K562 (cell line): ENCODE measurements around the gene CCDC152. TPM values are rescaled to one million over a fixed set of nuclear protein-coding genes. Genes with fewer than 3 reads are reported as not detected.

Experiments used
- ATAC-seq: fragments of 200-7000 bp; cut with Tn5 transposase; 3 replicates; pipeline ENCODE4 v1.9.1; 2020; ENCODE audit warnings: moderate library complexity
- BruUV-seq: library from RNA; stranded (reverse); fragments of 400-500 nt; replicated peaks from 2 replicates; lab custom pipeline; 2021; lab: Mats Ljungman, UMichigan
- CTCF ChIA-PET: fragments of 300-600 bp; formaldehyde crosslinking; extraction: SDS; loops from one replicate; lab custom pipeline; 2021; ENCODE audit warnings: low intra/inter-chr PET ratio; lab: Yijun Ruan, JAX
- POLR2A ChIA-PET: fragments of 300-600, 350-650 bp; sonication (Branson Sonifier 250); formaldehyde crosslinking; extraction: SDS; loops from one replicate; lab custom pipeline; 2021; ENCODE audit warnings: antibody characterized with exemption, inconsistent platforms; lab: Yijun Ruan, JAX
- DNase-seq, 4 experiments: peaks; one replicate each; pipeline versions ENCODE4 v3.0.0 to v3.0.0-alpha.2; 2011 to 2018; ENCODE audit warnings: low spot score in 3 of 4, mixed read lengths in 3 of 4; ENCODE audit errors: extremely low read depth in 1 of 4
- FAIRE-seq: peaks from 2 replicates; lab custom pipeline; 2011; peaks lifted over from hg19 to GRCh38; lab: Jason Lieb, UNC
- H2AFZ ChIP-seq: 2 replicates; pipeline ENCODE4 v1.6.0; 2011; ENCODE audit warnings: low read depth, low read length, control low read depth, inconsistent platforms
- H3K27ac ChIP-seq: fragments of 200-600 bp; 3 replicates; pipeline ENCODE4 v1.8.0; 2011; ENCODE audit warnings: low read depth, mild to moderate bottlenecking, control low read depth, inconsistent platforms, low read length, moderate library complexity, mixed read lengths; ENCODE audit errors: extremely low read depth
- H3K27me3 ChIP-seq, 2 experiments: fragments of 300-600 bp in 1 of 2; 2 replicates in 1 of 2; 3 replicates in 1 of 2; pipeline versions ENCODE4 v1.6.0 to v1.8.0; 2011; ENCODE audit warnings: inconsistent platforms in 2 of 2, low read length in 2 of 2, mild to moderate bottlenecking in 1 of 2, mixed read lengths in 1 of 2, moderate library complexity in 1 of 2; ENCODE audit not compliant: control insufficient read depth in 2 of 2, insufficient read depth in 2 of 2
- H3K36me3 ChIP-seq: fragments of 300-600 bp; 3 replicates; pipeline ENCODE4 v1.8.0; 2011; ENCODE audit warnings: mild to moderate bottlenecking, low read length, inconsistent platforms; ENCODE audit not compliant: control insufficient read depth, insufficient read depth
- H3K4me1 ChIP-seq, 2 experiments: fragments of 200-600 bp in 1 of 2; replicated peaks in 1 of 2; 2 replicates in 1 of 2; 3 replicates in 1 of 2; pipeline versions ENCODE4 v1.5.1 to v1.8.0; 2011; ENCODE audit warnings: inconsistent platforms in 2 of 2, low read length in 2 of 2, mild to moderate bottlenecking in 1 of 2, mixed read lengths in 1 of 2, moderate library complexity in 1 of 2; ENCODE audit not compliant: control insufficient read depth in 2 of 2, insufficient read depth in 2 of 2
- H3K4me2 ChIP-seq: 2 replicates; pipeline ENCODE4 v1.6.1; 2011; ENCODE audit warnings: low read length, control low read depth, inconsistent platforms, mixed read lengths; ENCODE audit not compliant: insufficient read depth
- H3K4me3 ChIP-seq: fragments of 200-600 bp; sonication (generic), shearing (Covaris generic); 2 replicates; pipeline ENCODE4 v1.5.1; 2016; ENCODE audit warnings: control low read depth, inconsistent platforms
- H3K79me2 ChIP-seq: fragments of 200-600 bp; 3 replicates; pipeline ENCODE4 v1.8.0; 2011; ENCODE audit warnings: low read length, inconsistent platforms; ENCODE audit not compliant: control insufficient read depth, insufficient read depth
- H3K9ac ChIP-seq, 2 experiments: 2 replicates each; pipeline versions ENCODE4 v1.6.0 to v1.6.1; 2011; ENCODE audit warnings: low read depth in 2 of 2, low read length in 2 of 2, control low read depth in 1 of 2, inconsistent platforms in 1 of 2, mild to moderate bottlenecking in 1 of 2, mixed read lengths in 1 of 2; ENCODE audit not compliant: insufficient read depth in 1 of 2
- H3K9me1 ChIP-seq: one replicate; pipeline ENCODE4 v1.6.0; 2011; ENCODE audit warnings: inconsistent platforms, mild to moderate bottlenecking, low read length, moderate library complexity; ENCODE audit not compliant: control insufficient read depth, insufficient read depth
- H3K9me3 ChIP-seq: replicated peaks from 2 replicates; pipeline ENCODE4 v1.5.1; 2011; ENCODE audit warnings: low read depth, low read length, inconsistent platforms; ENCODE audit not compliant: control insufficient read depth, insufficient read depth
- H4K20me1 ChIP-seq: replicated peaks from 2 replicates; pipeline ENCODE4 v1.6.1; 2011; ENCODE audit warnings: low read length, inconsistent platforms, mixed read lengths; ENCODE audit not compliant: control insufficient read depth, insufficient read depth
- NUFIP1 ChIP-seq: fragments of 450-650 bp; IDR thresholded peaks from 2 replicates; pipeline ENCODE4 v1.6.1; 2018; ENCODE audit not compliant: partially characterized antibody
- STAT5B ChIP-seq: fragments of 250-450 bp; sonication (Bioruptor Pico); IDR thresholded peaks from 2 replicates; pipeline ENCODE4 v1.8.0; 2021; ENCODE audit warnings: mild to moderate bottlenecking, inconsistent platforms
- ZNF583 ChIP-seq: fragments of 250-450 bp; sonication (Bioruptor Pico); IDR thresholded peaks from 2 replicates; pipeline ENCODE4 v1.4.0; 2020
- ZNF75A ChIP-seq: fragments of 450-650 bp; formaldehyde crosslinking; IDR thresholded peaks from 2 replicates; pipeline ENCODE4 v1.4.0; 2020; ENCODE audit warnings: mild to moderate bottlenecking
- WGBS: fragments of 100-300 bp; shearing (Covaris generic); methylation state at CpG from one replicate; pipeline ENCODE4 v1.1.6; 2016; ENCODE audit warnings: low coverage, mixed read lengths; ENCODE audit not compliant: insufficient coverage; ENCODE audit errors: missing lambda C conversion rate; 5-methylcytosine and 5-hydroxymethylcytosine counted together
- in situ Hi-C: fragments of 300-500 bp; cut with MboI; formaldehyde crosslinking; loops from 4 replicates; pipeline ENCODE4 v1.15.0; 2018; ENCODE audit warnings: inconsistent platforms, mixed read lengths
- intact Hi-C: fragments of 100-400 bp; cut with micrococcal nuclease; formaldehyde crosslinking; loops from 2 replicates; pipeline ENCODE4 v1.14.2; 2022
- polyA plus RNA-seq, 8 experiments: library from polyadenylated mRNA; depleted of rRNA in 4 of 8; stranded (reverse) in 5 of 8; unstranded in 3 of 8; fragments of >200 nt; fragmentation: Nextera tagmentation in 2 of 8; fragmentation: Illumina TruSeq in 1 of 8; extraction: Ambion mirVana in 2 of 8; extraction: Trizol in 1 of 8; gene quantifications; 2 replicates each; pipeline versions ENCODE4 v1.2.1 to v1.2.3, GENCODE V29; 2011 to 2014; ENCODE audit warnings: inconsistent platforms in 1 of 8, missing spikeins in 1 of 8
- total RNA-seq, 7 experiments: library from RNA; depleted of rRNA in 6 of 7; stranded (reverse); fragments of >200 nt in 6 of 7; fragmentation: Illumina TruSeq in 2 of 7; extraction: Trizol in 2 of 7; gene quantifications; 2 replicates each; pipeline versions ENCODE4 v1.2.1 to v1.2.3, GENCODE V29; 2011 to 2021; ENCODE audit warnings: low replicate concordance in 1 of 7
- TF ChIP-seq, protein P1 (sequence below): IDR thresholded peaks from 2 replicates; pipeline ENCODE4 v1.6.1; 2011; ENCODE audit not compliant: insufficient read length; ENCODE audit errors: extremely low read depth
- TF ChIP-seq, protein P2 (sequence below), 2 experiments: fragments of 250-450 bp in 1 of 2; fragments of 450-650 bp in 1 of 2; sonication (Bioruptor Pico) in 1 of 2; IDR thresholded peaks; 2 replicates each; pipeline versions ENCODE4 v1.6.1 to v1.8.0; 2016 to 2021; ENCODE audit warnings: mild to moderate bottlenecking in 2 of 2, moderate library complexity in 2 of 2, missing compliant biosample characterization in 1 of 2, missing genetic modification characterization in 1 of 2

CCDC152 gene
- total and polyA plus RNA-seq, 9 of the 15 experiments (the other 6 are each of a cell fraction or from before 2014, with no cell fraction given), result 2.5 to 11.6 (median 5.1) TPM

DNA sequence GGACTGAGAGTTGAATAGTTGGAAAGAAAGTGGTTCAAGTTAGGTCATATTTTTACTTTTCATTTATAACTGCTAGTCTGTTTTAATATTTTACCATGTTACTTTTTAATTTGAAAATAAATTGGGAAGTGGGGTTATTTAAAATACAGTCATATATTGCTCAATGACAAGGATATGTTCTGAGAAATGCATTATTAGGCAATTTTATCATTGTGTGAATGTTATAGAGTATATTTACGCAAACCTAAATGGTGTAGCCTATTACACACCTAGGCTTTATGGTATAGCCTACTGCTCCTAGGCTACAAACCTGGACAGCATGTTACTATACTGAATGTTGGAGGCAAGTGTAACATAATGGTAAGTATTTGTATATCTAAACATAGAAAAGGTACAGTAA lies 5.2 kb downstream of the CCDC152 start:
- in situ Hi-C loops, result loop anchor here (25.0 kb wide), 1 partner anchor 899 kb away; the partner anchor contains the start of gene OXCT1
- H3K36me3 ChIP-seq, result no peaks in the 10 kb centered on the region
- DNase-seq (no peak), FAIRE-seq (no peak), ATAC-seq (no peak)
- no peak overlapping the region for H3K4me3 ChIP-seq
- H3K27me3 ChIP-seq, result no peaks in the 10 kb centered on the region
- TF ChIP-seq ZNF583 (CRISPR knock-in tag) (no peak), ZNF75A (CRISPR knock-in tag) (no peak), STAT5B (CRISPR knock-in tag) (no peak), NUFIP1 (no peak)
- TF ChIP-seq, protein P1, sequence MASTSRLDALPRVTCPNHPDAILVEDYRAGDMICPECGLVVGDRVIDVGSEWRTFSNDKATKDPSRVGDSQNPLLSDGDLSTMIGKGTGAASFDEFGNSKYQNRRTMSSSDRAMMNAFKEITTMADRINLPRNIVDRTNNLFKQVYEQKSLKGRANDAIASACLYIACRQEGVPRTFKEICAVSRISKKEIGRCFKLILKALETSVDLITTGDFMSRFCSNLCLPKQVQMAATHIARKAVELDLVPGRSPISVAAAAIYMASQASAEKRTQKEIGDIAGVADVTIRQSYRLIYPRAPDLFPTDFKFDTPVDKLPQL, result no peak
- TF ChIP-seq, protein P2, sequence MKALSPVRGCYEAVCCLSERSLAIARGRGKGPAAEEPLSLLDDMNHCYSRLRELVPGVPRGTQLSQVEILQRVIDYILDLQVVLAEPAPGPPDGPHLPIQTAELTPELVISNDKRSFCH (CRISPR knock-in tag; IDR thresholded peaks at IDR 0.05), result no peak
- TF ChIP-seq, protein P2 (tag; IDR thresholded peaks at IDR 0.05), result no peak
- H4K20me1 ChIP-seq, result no peaks in the 10 kb centered on the region
- H3K9me3 ChIP-seq, result no peaks in the 10 kb centered on the region
- H3K27ac ChIP-seq, result no peak overlapping the region
- no TSS peak for BruUV-seq
- H3K9ac ChIP-seq, result no peak overlapping the region
- H3K4me2 ChIP-seq, result no peak overlapping the region
- intact Hi-C loops, result no loop called here
- CTCF ChIA-PET, result no interaction called here
- no peaks in the 10 kb centered on the region for H3K9me1 ChIP-seq
- WGBS, result 68% methylated on average over 1 of the region's 1 CpG
- H2AFZ ChIP-seq, result no peak overlapping the region
- POLR2A ChIA-PET, result interaction anchor here (1.0 to 2.0 kb wide), 2 partner anchors 10 to 14 kb away, joined by 3 to 4 read pairs; no protein-coding TSS in a partner anchor
- H3K4me1 ChIP-seq, result peaks cover 4 to 5% of the 10 kb centered on the region in 2 experiments; a peak in 2 of 5 replicates
- H3K79me2 ChIP-seq, result no peaks in the 10 kb centered on the region; the same call in 2 of the 3 replicates
